AG09319 (cell line): ENCODE results near the gene MRTFA.
"Not testable (repeated sequence)": the region's sequence is repeated elsewhere in the genome, so short reads cannot be mapped to it uniquely, and the experiment has no call there.

Experiments
- DNase-seq: peaks from one replicate; pipeline ENCODE4 v3.0.0-alpha.2; 2010; ENCODE audit warnings: low read depth; ENCODE audit errors: extremely low read depth
- CTCF ChIP-seq: IDR thresholded peaks from 2 replicates; pipeline ENCODE4 v1.5.1; 2011; ENCODE audit warnings: low read depth, mild to moderate bottlenecking, inconsistent platforms, low read length, moderate library complexity

MRTFA gene

GRCh38 chr22:40679249-40679963, 42.9 kb upstream of the MRTFA start, which contains the start of gene MCHR1:
TSS of gene MCHR1 (plus strand) at chr22:40679484. CDS start at chr22:40679653, 169 bp downstream.
- TF ChIP-seq CTCF: no peak
- no peak for DNase-seq

GRCh38 chr22:40678493-40679248, 42.2 kb upstream of the MRTFA start:
- TF ChIP-seq CTCF: no peak
- no peak for DNase-seq

GRCh38 chr22:40676644-40677043, 40.1 kb upstream of the MRTFA start:
- TF ChIP-seq CTCF: no peak
- no peak for DNase-seq

GRCh38 chr22:40676166-40676565, 39.6 kb upstream of the MRTFA start:
- not testable (repeated sequence) for DNase-seq

GRCh38 chr22:40674274-40674673, 37.8 kb upstream of the MRTFA start:
- no peak for DNase-seq
- TF ChIP-seq CTCF: no peak

- DNase-seq: no peak
- no peak for TF ChIP-seq CTCF
Observed at GRCh38 chr22:40673017-40673416, 36.5 kb upstream of the MRTFA start.

GRCh38 chr22:40671796-40672360, 35.4 kb upstream of the MRTFA start:
- DNase-seq: no peak
- no peak for TF ChIP-seq CTCF
